ENCODE data around the gene SLC2A11.

Gene SLC2A11

GRCh38 chr22:23832226-23833016 is 25.3 kb upstream of the SLC2A11 start:
- no peak for DNase-seq

GRCh38 chr22:23833017-23833751 is 24.5 kb upstream of the SLC2A11 start:
- DNase-seq, result no peak

- no peak for DNase-seq
Measured at GRCh38 chr22:23833911-23834317, 23.8 kb upstream of the SLC2A11 start.

GRCh38 chr22:23834406-23834792 is 23.3 kb upstream of the SLC2A11 start:
- DNase-seq, result no peak

GRCh38 chr22:23834793-23835483 is 22.7 kb upstream of the SLC2A11 start:
- DNase-seq, result no peak

- DNase-seq, result no peak
Measured at GRCh38 chr22:23835484-23836144, 22.1 kb upstream of the SLC2A11 start.

GRCh38 chr22:23836281-23836680 is 21.4 kb upstream of the SLC2A11 start:
- no peak for DNase-seq

- no peak for DNase-seq
Measured at GRCh38 chr22:23836692-23837495, 20.8 kb upstream of the SLC2A11 start.

GRCh38 chr22:23837496-23837859 is 20.2 kb upstream of the SLC2A11 start:
- no peak for DNase-seq

GRCh38 chr22:23837911-23838680 is 19.6 kb upstream of the SLC2A11 start:
- no peak for DNase-seq

- DNase-seq, result peak; percentile 92
Measured at GRCh38 chr22:23838681-23839468, 18.8 kb upstream of the SLC2A11 start, which contains the start of gene DERL3. DERL3 (minus strand) TSS chr22:23839006; CDS start chr22:23838987, 19 bp downstream.

GRCh38 chr22:23840026-23840425 is 17.6 kb upstream of the SLC2A11 start:
- no peak for DNase-seq

- no peak for DNase-seq
Measured at GRCh38 chr22:23841292-23841691, 16.4 kb upstream of the SLC2A11 start.

- DNase-seq, result no peak
Measured at GRCh38 chr22:23841736-23842445, 15.8 kb upstream of the SLC2A11 start.

- DNase-seq, result no peak
Measured at GRCh38 chr22:23842599-23842998, 15.1 kb upstream of the SLC2A11 start.

GRCh38 chr22:23844739-23845202 is 12.9 kb upstream of the SLC2A11 start:
- no peak for DNase-seq

- no peak for DNase-seq
Measured at GRCh38 chr22:23845265-23846080, 12.2 kb upstream of the SLC2A11 start.

- DNase-seq, result no peak
Measured at GRCh38 chr22:23846081-23846469, 11.6 kb upstream of the SLC2A11 start.
